Measurements from ENCODE around the gene SHB.

SHB gene

GRCh38 chr9:37947977-37948376 is 121.0 kb downstream of the SHB start:
- DNase-seq = no peak

- DNase-seq = no peak
These were observed 121.6 kb downstream of the SHB start for GRCh38 chr9:37947471-37947870.

- no peak for DNase-seq
These were observed 122.1 kb downstream of the SHB start for GRCh38 chr9:37946971-37947370.

- no peak for DNase-seq
These were observed 123.0 kb downstream of the SHB start for GRCh38 chr9:37946041-37946440.

- no peak for DNase-seq
These were observed 124.2 kb downstream of the SHB start for GRCh38 chr9:37944671-37945481.

- DNase-seq = no peak
These were observed 124.8 kb downstream of the SHB start for GRCh38 chr9:37944266-37944650.

GRCh38 chr9:37943345-37944265 is 125.4 kb downstream of the SHB start:
- no peak for DNase-seq

- DNase-seq = no peak
These were observed 126.2 kb downstream of the SHB start for GRCh38 chr9:37942621-37943344.

GRCh38 chr9:37941253-37941652 is 127.8 kb downstream of the SHB start:
- no peak for DNase-seq

- no peak for DNase-seq
These were observed 129.4 kb downstream of the SHB start for GRCh38 chr9:37939575-37940095.

GRCh38 chr9:37938121-37938891 is 130.7 kb downstream of the SHB start:
- no peak for DNase-seq

GRCh38 chr9:37937366-37937765 is 131.7 kb downstream of the SHB start:
- DNase-seq = no peak

- no peak for DNase-seq
These were observed 132.1 kb downstream of the SHB start for GRCh38 chr9:37936965-37937364.

GRCh38 chr9:37936376-37936775 is 132.7 kb downstream of the SHB start:
- no peak for DNase-seq

GRCh38 chr9:37935096-37935495 is 133.9 kb downstream of the SHB start:
- no peak for DNase-seq

GRCh38 chr9:37931592-37931991 is 137.4 kb downstream of the SHB start:
- no peak for DNase-seq

GRCh38 chr9:37929441-37929895 is 139.6 kb downstream of the SHB start:
- no peak for DNase-seq

- no peak for DNase-seq
These were observed 140.2 kb downstream of the SHB start for GRCh38 chr9:37928552-37929430.

- no peak for DNase-seq
These were observed 141.2 kb downstream of the SHB start for GRCh38 chr9:37927601-37928551.

- peak in 1 of 2 experiments; percentile 56 for DNase-seq
These were observed 141.9 kb downstream of the SHB start for GRCh38 chr9:37927132-37927531.
